Neural cell (in vitro differentiated cells): ENCODE data around the gene ZNF805. TPM values are rescaled to one million over a fixed set of nuclear protein-coding genes. Genes with fewer than 3 reads are reported as not detected.

Experiments
- H2AFZ ChIP-seq: fragments of 200-600, 300-800 bp; sonication (generic), shearing (Covaris generic); 2 replicates; pipeline ENCODE4 v1.6.0; 2014; ENCODE audit warnings: low read depth, mild to moderate bottlenecking, antibody characterized with exemption, low read length, moderate library complexity
- H3F3A ChIP-seq: fragments of 200-600 bp; shearing (Covaris generic); 2 replicates; pipeline ENCODE4 v1.6.1; 2016; ENCODE audit warnings: mild to moderate bottlenecking, moderate library complexity, mixed read lengths, antibody characterized with exemption, low read length; ENCODE audit not compliant: insufficient read depth, poor library complexity, severe bottlenecking
- H3K27ac ChIP-seq: fragments of 200-600, 300-800 bp; sonication (generic), shearing (Covaris generic); 2 replicates; pipeline ENCODE4 v1.5.1; 2014; ENCODE audit warnings: mild to moderate bottlenecking, low read length, moderate library complexity
- H3K27me3 ChIP-seq: fragments of 300-800, 200-600 bp; sonication (generic), shearing (Covaris generic); 2 replicates; pipeline ENCODE4 v1.6.0; 2014; ENCODE audit warnings: mild to moderate bottlenecking, low read depth, low read length, moderate library complexity; ENCODE audit not compliant: insufficient read depth
- H3K36me3 ChIP-seq: fragments of 300-800, 200-600 bp; sonication (generic), shearing (Covaris generic); 2 replicates; pipeline ENCODE4 v1.5.1; 2014; ENCODE audit warnings: mild to moderate bottlenecking, antibody characterized with exemption, low read length, moderate library complexity; ENCODE audit not compliant: insufficient read depth
- H3K4me2 ChIP-seq: fragments of 300-800, 200-600 bp; sonication (generic), shearing (Covaris generic); 2 replicates; pipeline ENCODE4 v1.6.0; 2014; ENCODE audit warnings: mild to moderate bottlenecking, low read length
- H3K4me3 ChIP-seq: fragments of 300-800, 200-600 bp; sonication (generic), shearing (Covaris generic); 2 replicates; pipeline ENCODE4 v1.5.1; 2014; ENCODE audit warnings: mild to moderate bottlenecking, low read length, moderate library complexity
- H3K79me2 ChIP-seq: fragments of 200-600 bp; shearing (Covaris generic); replicated peaks from 2 replicates; pipeline ENCODE4 v1.6.0; 2014; ENCODE audit warnings: mild to moderate bottlenecking, low read length, moderate library complexity; ENCODE audit not compliant: insufficient read depth
- H3K9ac ChIP-seq: fragments of 300-800, 200-600 bp; sonication (generic), shearing (Covaris generic); 2 replicates; pipeline ENCODE4 v1.6.1; 2016; ENCODE audit warnings: mild to moderate bottlenecking, low read length, mixed read lengths
- H3K9me2 ChIP-seq: fragments of 200-600 bp; shearing (Covaris generic); 2 replicates; pipeline ENCODE4 v1.6.1; 2016; ENCODE audit warnings: mild to moderate bottlenecking, low read length, mixed read lengths; ENCODE audit not compliant: insufficient read depth
- H3K9me3 ChIP-seq: fragments of 200-600, 300-800 bp; sonication (generic), shearing (Covaris generic); 2 replicates; pipeline ENCODE4 v1.6.1; 2016; ENCODE audit warnings: mild to moderate bottlenecking, mixed run types, low read length, moderate library complexity, mixed read lengths
- H4K20me1 ChIP-seq: fragments of 200-600 bp; shearing (Covaris generic); 2 replicates; pipeline ENCODE4 v1.6.1; 2016; ENCODE audit warnings: mild to moderate bottlenecking, mixed run types; ENCODE audit not compliant: insufficient read depth
- EP300 ChIP-seq: fragments of 450-650 bp; conservative IDR thresholded peaks from 2 replicates; pipeline ENCODE4 v1.6.1; 2014; ENCODE audit warnings: antibody characterized with exemption, mild to moderate bottlenecking, moderate library complexity; ENCODE audit not compliant: poor library complexity, severe bottlenecking
- EZH2 ChIP-seq: fragments of 200-600, 300-800 bp; shearing (Covaris generic), sonication (generic); IDR thresholded peaks from 2 replicates; pipeline ENCODE4 v1.6.1; 2014; ENCODE audit warnings: antibody characterized with exemption, low read length, borderline replicate concordance, mild to moderate bottlenecking; ENCODE audit not compliant: insufficient read depth, poor library complexity, severe bottlenecking
- MXI1 ChIP-seq: fragments of 450-650 bp; conservative IDR thresholded peaks from 2 replicates; pipeline ENCODE4 v1.6.1; 2014; ENCODE audit warnings: antibody characterized with exemption, mild to moderate bottlenecking; ENCODE audit not compliant: poor library complexity, severe bottlenecking
- POLR2AphosphoS5 ChIP-seq: IDR thresholded peaks from 2 replicates; pipeline ENCODE4 v1.6.1; 2012
- RAD21 ChIP-seq: fragments of 450-650 bp; conservative IDR thresholded peaks from 2 replicates; pipeline ENCODE4 v1.6.1; 2014; ENCODE audit warnings: antibody characterized with exemption, mild to moderate bottlenecking, moderate library complexity
- SMC3 ChIP-seq: fragments of 450-650 bp; conservative IDR thresholded peaks from 2 replicates; pipeline ENCODE4 v1.6.1; 2014; ENCODE audit warnings: antibody characterized with exemption, mild to moderate bottlenecking, moderate library complexity; ENCODE audit not compliant: poor library complexity
- TAF1 ChIP-seq: IDR thresholded peaks from 2 replicates; pipeline ENCODE4 v1.6.1; 2012; ENCODE audit warnings: low read depth
- polyA plus RNA-seq: library from polyadenylated mRNA; depleted of rRNA; stranded (reverse); fragments of >200 nt; gene quantifications from 2 replicates; pipeline ENCODE4 v1.2.3, GENCODE V29; 2014
- TF ChIP-seq, protein P1 (sequence below): fragments of 450-650 bp; IDR thresholded peaks from 2 replicates; pipeline ENCODE4 v1.5.1; 2014; ENCODE audit warnings: antibody characterized with exemption, mild to moderate bottlenecking, moderate library complexity; ENCODE audit not compliant: poor library complexity, severe bottlenecking
- TF ChIP-seq, protein P2 (sequence below): IDR thresholded peaks from 2 replicates; pipeline ENCODE4 v1.6.1; 2012; ENCODE audit warnings: borderline replicate concordance

ZNF805 gene
- polyA plus RNA-seq, 1 donor from 2014 or later: 4.9 TPM

DNA sequence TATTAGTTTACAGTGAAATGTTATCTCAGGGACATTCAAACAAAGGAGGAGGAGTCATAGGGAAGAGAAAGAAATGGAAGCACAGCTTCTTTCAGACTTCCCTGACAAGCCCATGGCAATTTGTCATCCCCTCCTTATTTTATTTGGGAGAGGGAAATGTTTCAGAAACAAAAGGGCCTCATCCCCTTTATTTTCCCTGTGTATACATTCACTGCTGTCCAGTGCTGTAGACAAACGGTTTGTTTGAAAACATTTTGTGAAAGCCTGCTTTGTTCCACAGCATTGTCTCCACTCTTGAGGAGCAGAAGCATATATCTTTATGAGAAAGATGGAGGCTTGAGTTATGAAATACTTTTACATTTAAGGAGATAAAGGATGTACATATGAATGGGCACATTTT lies 52.1 kb downstream of the ZNF805 start:
- no peak overlapping the region for H3K27ac ChIP-seq
- TF ChIP-seq TAF1 (no peak), SMC3 (no peak), EP300 (no peak), MXI1 (no peak), RAD21 (no peak), POLR2AphosphoS5 (no peak), EZH2 (no peak)
- TF ChIP-seq, protein P1, sequence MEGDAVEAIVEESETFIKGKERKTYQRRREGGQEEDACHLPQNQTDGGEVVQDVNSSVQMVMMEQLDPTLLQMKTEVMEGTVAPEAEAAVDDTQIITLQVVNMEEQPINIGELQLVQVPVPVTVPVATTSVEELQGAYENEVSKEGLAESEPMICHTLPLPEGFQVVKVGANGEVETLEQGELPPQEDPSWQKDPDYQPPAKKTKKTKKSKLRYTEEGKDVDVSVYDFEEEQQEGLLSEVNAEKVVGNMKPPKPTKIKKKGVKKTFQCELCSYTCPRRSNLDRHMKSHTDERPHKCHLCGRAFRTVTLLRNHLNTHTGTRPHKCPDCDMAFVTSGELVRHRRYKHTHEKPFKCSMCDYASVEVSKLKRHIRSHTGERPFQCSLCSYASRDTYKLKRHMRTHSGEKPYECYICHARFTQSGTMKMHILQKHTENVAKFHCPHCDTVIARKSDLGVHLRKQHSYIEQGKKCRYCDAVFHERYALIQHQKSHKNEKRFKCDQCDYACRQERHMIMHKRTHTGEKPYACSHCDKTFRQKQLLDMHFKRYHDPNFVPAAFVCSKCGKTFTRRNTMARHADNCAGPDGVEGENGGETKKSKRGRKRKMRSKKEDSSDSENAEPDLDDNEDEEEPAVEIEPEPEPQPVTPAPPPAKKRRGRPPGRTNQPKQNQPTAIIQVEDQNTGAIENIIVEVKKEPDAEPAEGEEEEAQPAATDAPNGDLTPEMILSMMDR: no peak
- TF ChIP-seq, protein P2, sequence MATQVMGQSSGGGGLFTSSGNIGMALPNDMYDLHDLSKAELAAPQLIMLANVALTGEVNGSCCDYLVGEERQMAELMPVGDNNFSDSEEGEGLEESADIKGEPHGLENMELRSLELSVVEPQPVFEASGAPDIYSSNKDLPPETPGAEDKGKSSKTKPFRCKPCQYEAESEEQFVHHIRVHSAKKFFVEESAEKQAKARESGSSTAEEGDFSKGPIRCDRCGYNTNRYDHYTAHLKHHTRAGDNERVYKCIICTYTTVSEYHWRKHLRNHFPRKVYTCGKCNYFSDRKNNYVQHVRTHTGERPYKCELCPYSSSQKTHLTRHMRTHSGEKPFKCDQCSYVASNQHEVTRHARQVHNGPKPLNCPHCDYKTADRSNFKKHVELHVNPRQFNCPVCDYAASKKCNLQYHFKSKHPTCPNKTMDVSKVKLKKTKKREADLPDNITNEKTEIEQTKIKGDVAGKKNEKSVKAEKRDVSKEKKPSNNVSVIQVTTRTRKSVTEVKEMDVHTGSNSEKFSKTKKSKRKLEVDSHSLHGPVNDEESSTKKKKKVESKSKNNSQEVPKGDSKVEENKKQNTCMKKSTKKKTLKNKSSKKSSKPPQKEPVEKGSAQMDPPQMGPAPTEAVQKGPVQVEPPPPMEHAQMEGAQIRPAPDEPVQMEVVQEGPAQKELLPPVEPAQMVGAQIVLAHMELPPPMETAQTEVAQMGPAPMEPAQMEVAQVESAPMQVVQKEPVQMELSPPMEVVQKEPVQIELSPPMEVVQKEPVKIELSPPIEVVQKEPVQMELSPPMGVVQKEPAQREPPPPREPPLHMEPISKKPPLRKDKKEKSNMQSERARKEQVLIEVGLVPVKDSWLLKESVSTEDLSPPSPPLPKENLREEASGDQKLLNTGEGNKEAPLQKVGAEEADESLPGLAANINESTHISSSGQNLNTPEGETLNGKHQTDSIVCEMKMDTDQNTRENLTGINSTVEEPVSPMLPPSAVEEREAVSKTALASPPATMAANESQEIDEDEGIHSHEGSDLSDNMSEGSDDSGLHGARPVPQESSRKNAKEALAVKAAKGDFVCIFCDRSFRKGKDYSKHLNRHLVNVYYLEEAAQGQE: no peak
- no peaks in the 10 kb centered on the region for H3F3A ChIP-seq
- no peaks in the 10 kb centered on the region for H3K27me3 ChIP-seq
- no peak overlapping the region for H2AFZ ChIP-seq
- H3K36me3 ChIP-seq: peaks cover 42% of the 10 kb centered on the region
- H3K9me2 ChIP-seq: no peaks in the 10 kb centered on the region
- H3K4me2 ChIP-seq: no peak overlapping the region
- no peaks in the 10 kb centered on the region for H4K20me1 ChIP-seq
- peaks cover 44% of the 10 kb centered on the region for H3K79me2 ChIP-seq
- H3K4me3 ChIP-seq: no peak overlapping the region
- H3K9me3 ChIP-seq: peaks cover 9% of the 10 kb centered on the region
- no peak overlapping the region for H3K9ac ChIP-seq

DNA sequence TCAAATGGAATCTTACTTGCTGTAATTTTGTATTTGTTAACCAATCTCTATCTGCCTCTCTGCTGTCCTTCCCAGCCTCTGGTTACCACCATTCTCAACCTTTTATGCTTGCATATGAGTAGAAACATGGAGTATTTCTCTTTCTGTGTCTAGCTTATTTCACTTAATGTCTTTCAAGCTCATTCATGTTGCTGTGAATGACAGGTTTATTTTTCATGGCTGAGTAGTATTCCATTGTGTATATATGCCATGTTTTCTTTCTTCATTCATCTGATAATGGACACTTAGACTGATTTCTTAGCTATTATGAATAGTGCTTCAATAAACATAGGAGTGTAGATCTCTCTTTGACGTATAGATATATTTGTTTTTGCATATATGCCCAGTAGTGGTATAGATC lies 53.3 kb downstream of the ZNF805 start:
- H3K27me3 ChIP-seq: no peaks in the 10 kb centered on the region
- no peak for TF ChIP-seq TAF1
- TF ChIP-seq EZH2: no peak
- TF ChIP-seq EP300: no peak
- TF ChIP-seq MXI1: no peak
- TF ChIP-seq, protein P1: no peak
- H3K36me3 ChIP-seq: peaks cover 42% of the 10 kb centered on the region
- H3K9me2 ChIP-seq: no peaks in the 10 kb centered on the region
- H3F3A ChIP-seq: no peaks in the 10 kb centered on the region
- no peak overlapping the region for H3K9ac ChIP-seq
- H2AFZ ChIP-seq: no peak overlapping the region
- peaks cover 36% of the 10 kb centered on the region for H3K79me2 ChIP-seq
- no peak overlapping the region for H3K4me3 ChIP-seq
- H4K20me1 ChIP-seq: no peaks in the 10 kb centered on the region
- H3K4me2 ChIP-seq: no peak overlapping the region
- no peak overlapping the region for H3K27ac ChIP-seq
- H3K9me3 ChIP-seq: peaks cover 9% of the 10 kb centered on the region
